ENCODE data around the gene KLHL1. TPM values are rescaled to one million over a fixed set of nuclear protein-coding genes. Genes with fewer than 3 reads are reported as not detected.

KLHL1 gene
- total RNA-seq, 1 donor from 2014 or later: 0.14 TPM

DNA sequence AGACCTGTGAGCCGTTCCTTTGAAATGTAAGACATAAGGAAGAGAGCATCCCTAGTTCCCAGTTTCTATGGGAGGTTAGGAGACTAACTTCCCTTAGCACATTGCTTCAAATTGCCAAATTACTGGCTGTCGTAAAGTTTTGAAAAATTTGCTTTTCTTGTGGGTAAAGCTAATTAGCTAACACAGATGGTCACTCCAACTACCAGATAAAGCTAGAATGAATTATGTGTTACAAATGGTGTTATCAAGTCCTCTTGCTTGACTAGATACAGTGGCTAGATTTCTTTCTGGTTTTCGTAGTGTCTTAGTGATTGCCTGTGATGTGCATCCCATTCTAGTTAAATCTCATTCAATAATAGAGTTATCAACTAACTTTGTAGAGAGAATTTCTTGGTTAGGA, 417.3 kb downstream of the KLHL1 start:
- Mint-ChIP-seq H3K4me1 (ENCODE audit: unreplicated experiment) (peaks cover 3% of the 10 kb centered on the region), H3K36me3 (no peaks in the 10 kb centered on the region), H3K27me3 (no peaks in the 10 kb centered on the region), H3K27ac (no peak overlapping the region), H3K9me3 (no peaks in the 10 kb centered on the region), H3K4me3 (no peak overlapping the region)
- no peak for DNase-seq (ENCODE audit: extremely low spot score, unreplicated experiment)
- TF ChIP-seq, protein P1, sequence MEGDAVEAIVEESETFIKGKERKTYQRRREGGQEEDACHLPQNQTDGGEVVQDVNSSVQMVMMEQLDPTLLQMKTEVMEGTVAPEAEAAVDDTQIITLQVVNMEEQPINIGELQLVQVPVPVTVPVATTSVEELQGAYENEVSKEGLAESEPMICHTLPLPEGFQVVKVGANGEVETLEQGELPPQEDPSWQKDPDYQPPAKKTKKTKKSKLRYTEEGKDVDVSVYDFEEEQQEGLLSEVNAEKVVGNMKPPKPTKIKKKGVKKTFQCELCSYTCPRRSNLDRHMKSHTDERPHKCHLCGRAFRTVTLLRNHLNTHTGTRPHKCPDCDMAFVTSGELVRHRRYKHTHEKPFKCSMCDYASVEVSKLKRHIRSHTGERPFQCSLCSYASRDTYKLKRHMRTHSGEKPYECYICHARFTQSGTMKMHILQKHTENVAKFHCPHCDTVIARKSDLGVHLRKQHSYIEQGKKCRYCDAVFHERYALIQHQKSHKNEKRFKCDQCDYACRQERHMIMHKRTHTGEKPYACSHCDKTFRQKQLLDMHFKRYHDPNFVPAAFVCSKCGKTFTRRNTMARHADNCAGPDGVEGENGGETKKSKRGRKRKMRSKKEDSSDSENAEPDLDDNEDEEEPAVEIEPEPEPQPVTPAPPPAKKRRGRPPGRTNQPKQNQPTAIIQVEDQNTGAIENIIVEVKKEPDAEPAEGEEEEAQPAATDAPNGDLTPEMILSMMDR (conservative IDR thresholded peaks at IDR 0.05): no peak

DNA sequence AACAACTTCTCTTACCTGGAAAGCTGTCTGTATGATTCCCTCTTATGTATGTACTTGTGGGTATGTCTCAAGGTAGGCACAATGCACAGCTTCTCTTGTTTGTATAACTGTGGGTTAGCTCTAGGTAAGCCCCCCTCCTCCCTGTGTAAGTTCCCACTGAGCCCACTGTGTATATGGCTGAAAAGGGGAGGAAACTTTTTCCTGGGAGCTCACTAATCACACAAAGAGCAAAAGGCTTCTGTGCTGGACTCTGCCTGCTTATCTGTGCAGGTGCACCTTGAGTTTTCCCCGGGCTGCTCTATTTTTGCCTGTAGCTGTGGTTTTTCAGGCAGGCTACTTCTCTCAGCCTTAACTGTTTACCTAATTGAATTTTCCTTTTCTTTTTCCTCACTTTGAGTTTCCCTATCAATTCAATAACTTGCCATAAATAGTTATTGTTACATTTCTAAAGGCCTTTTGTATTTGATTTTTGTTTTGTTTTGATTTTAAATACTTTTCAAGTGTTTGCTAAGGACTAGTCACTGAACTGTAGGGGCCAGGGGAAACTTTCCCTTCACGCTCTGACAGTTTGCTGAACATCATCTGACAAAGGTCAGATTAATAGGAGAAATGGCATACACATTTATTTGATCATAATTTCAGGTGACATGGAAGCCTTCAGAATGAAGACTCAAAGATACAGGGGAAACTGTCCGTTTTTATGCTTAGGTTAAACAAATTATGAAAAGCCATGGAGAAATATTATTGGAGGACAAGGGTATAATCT, 424.1 kb downstream of the KLHL1 start:
- peak overlapping the region; percentile 5 for H3K27ac Mint-ChIP-seq
- DNase-seq (ENCODE audit: extremely low spot score, unreplicated experiment): no peak
- TF ChIP-seq, protein P1 (conservative IDR thresholded peaks at IDR 0.05): no peak
- no peaks in the 10 kb centered on the region for H3K9me3 Mint-ChIP-seq
- no peak overlapping the region for H3K4me3 Mint-ChIP-seq
- H3K4me1 Mint-ChIP-seq (ENCODE audit: unreplicated experiment): peaks cover 9% of the 10 kb centered on the region
- no peaks in the 10 kb centered on the region for H3K36me3 Mint-ChIP-seq
- H3K27me3 Mint-ChIP-seq: no peaks in the 10 kb centered on the region

DNA sequence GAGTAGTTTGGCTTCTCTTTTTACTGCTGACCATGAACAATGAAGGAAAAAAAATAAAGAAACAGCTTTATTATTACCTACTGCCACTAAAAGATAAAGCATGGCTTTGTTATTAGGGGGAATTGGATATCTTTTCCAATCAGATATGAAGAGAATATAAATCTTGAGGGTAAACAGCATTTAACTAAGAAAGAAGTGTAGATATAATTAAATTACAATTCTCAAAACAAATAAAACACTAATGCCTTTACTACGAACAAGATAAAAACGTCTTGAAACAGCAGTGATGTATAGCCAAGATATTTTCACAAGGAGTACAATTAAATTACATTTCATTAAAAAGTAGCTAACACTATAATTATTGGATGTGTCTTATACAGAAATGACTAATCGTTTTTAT, 426.5 kb downstream of the KLHL1 start:
- Mint-ChIP-seq H3K4me1 (ENCODE audit: unreplicated experiment) (peaks cover 5% of the 10 kb centered on the region), H3K27ac (no peak overlapping the region), H3K4me3 (no peak overlapping the region), H3K27me3 (no peaks in the 10 kb centered on the region), H3K36me3 (no peaks in the 10 kb centered on the region), H3K9me3 (no peaks in the 10 kb centered on the region)
- TF ChIP-seq, protein P1 (conservative IDR thresholded peaks at IDR 0.05): no peak
- no peak for DNase-seq (ENCODE audit: extremely low spot score, unreplicated experiment)

DNA sequence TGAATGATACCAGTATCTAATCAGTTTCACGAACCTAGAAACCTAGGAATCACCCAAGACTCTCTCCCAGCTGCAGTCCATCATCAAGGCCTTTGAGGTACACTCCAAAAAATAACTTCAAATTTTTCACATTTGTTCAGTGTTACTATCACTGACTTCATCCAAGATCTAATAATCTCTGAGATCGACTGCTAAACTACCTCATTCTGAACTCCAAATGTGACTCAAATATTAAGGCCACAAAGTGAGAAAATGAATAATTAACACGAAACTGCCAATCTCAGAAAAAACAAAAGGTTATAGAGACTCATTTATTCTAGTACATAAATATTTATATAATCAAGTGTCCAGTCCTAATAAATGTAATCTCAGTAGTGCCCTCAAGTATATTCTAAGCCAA, 430.9 kb downstream of the KLHL1 start:
- no peaks in the 10 kb centered on the region for H3K27me3 Mint-ChIP-seq
- H3K9me3 Mint-ChIP-seq: no peaks in the 10 kb centered on the region
- H3K4me1 Mint-ChIP-seq (ENCODE audit: unreplicated experiment): no peaks in the 10 kb centered on the region
- no peaks in the 10 kb centered on the region for H3K36me3 Mint-ChIP-seq
- H3K27ac Mint-ChIP-seq: no peak overlapping the region
- TF ChIP-seq, protein P1 (conservative IDR thresholded peaks at IDR 0.05): no peak
- no peak overlapping the region for H3K4me3 Mint-ChIP-seq
- no peak for DNase-seq (ENCODE audit: extremely low spot score, unreplicated experiment)

DNA sequence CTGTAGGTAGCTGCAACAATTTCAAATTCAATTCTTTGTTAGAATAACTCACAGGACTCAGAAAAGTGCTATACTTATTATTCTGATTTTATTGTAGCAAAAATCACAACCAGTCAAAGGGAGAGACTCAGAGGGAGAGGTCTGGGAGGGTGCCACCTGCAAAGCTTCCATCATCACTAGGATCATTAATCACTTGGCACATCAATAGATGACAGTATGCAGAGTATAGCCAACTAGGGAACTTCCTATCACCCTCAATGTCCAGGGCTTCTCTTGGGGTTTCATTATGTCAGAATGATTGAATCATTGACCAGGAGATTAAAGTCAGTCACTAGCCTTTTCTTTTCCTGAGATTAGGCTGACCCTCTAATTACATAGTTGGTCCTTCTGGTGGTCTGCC, 432.0 kb downstream of the KLHL1 start:
- H3K27ac Mint-ChIP-seq: no peak overlapping the region
- H3K4me1 Mint-ChIP-seq (ENCODE audit: unreplicated experiment): no peaks in the 10 kb centered on the region
- H3K36me3 Mint-ChIP-seq: no peaks in the 10 kb centered on the region
- DNase-seq (ENCODE audit: extremely low spot score, unreplicated experiment): no peak
- H3K9me3 Mint-ChIP-seq: no peaks in the 10 kb centered on the region
- H3K4me3 Mint-ChIP-seq: no peak overlapping the region
- TF ChIP-seq, protein P1 (conservative IDR thresholded peaks at IDR 0.05): no peak
- no peaks in the 10 kb centered on the region for H3K27me3 Mint-ChIP-seq

All from type B pancreatic cell (in vitro differentiated cells).